K562 (cell line): Measurements from ENCODE around the gene VSIG2. TPM values are rescaled to one million over a fixed set of nuclear protein-coding genes. Genes with fewer than 3 reads are reported as not detected.

Source experiments
- CAMTA2 ChIP-seq: fragments of 250-450 bp; sonication (Bioruptor Pico); conservative IDR thresholded peaks from 2 replicates; pipeline ENCODE4 v1.5.1; 2022
- MAZ ChIP-seq, 2 experiments: fragments of 450-650 bp in 1 of 2; sonication (generic) in 1 of 2; formaldehyde crosslinking; IDR thresholded peaks in 1 of 2; conservative IDR thresholded peaks in 1 of 2; 2 replicates each; pipeline versions ENCODE4 v1.4.0 to v1.5.0; 2020; ENCODE audit warnings: mild to moderate bottlenecking in 1 of 2, missing genetic modification reagents in 1 of 2
- MECOM ChIP-seq: fragments of 250-450 bp; sonication (Bioruptor Pico); IDR thresholded peaks from 2 replicates; pipeline ENCODE4 v1.8.0; 2022; ENCODE audit warnings: inconsistent platforms
- PHF8 ChIP-seq: fragments of 200-600 bp; sonication (generic); IDR thresholded peaks from 2 replicates; pipeline ENCODE4 v1.6.1; 2012; ENCODE audit warnings: mixed run types, mild to moderate bottlenecking, inconsistent platforms, low read length, moderate library complexity, borderline replicate concordance
- RCOR1 ChIP-seq, 2 experiments: IDR thresholded peaks; 2 replicates each; pipeline ENCODE4 v1.6.1; 2012; ENCODE audit warnings: low read depth in 2 of 2, low read length in 2 of 2, borderline replicate concordance in 1 of 2, improper control_type of control experiment in 1 of 2
- SMAD3 ChIP-seq: fragments of 450-650 bp; formaldehyde crosslinking; conservative IDR thresholded peaks from 2 replicates; pipeline ENCODE4 v1.4.0; 2020; ENCODE audit warnings: mild to moderate bottlenecking
- TAL1 ChIP-seq: fragments of 450-650 bp; IDR thresholded peaks from 2 replicates; pipeline ENCODE4 v1.6.1; 2016; ENCODE audit warnings: mild to moderate bottlenecking
- ZNF134 ChIP-seq: fragments of 250-450 bp; sonication (Bioruptor Pico); conservative IDR thresholded peaks from 2 replicates; pipeline ENCODE4 v1.4.0; 2020
- ZNF76 ChIP-seq: fragments of 250-450 bp; sonication (Bioruptor Pico); IDR thresholded peaks from 2 replicates; pipeline ENCODE4 v1.4.0; 2020; ENCODE audit warnings: mild to moderate bottlenecking, moderate library complexity, borderline replicate concordance
- ZNF77 ChIP-seq: fragments of 250-450 bp; sonication (Bioruptor Pico); IDR thresholded peaks from 2 replicates; pipeline ENCODE4 v1.5.0; 2020
- polyA plus RNA-seq, 8 experiments: library from polyadenylated mRNA; depleted of rRNA in 4 of 8; stranded (reverse) in 5 of 8; unstranded in 3 of 8; fragments of >200 nt; fragmentation: Nextera tagmentation in 2 of 8; fragmentation: Illumina TruSeq in 1 of 8; extraction: Ambion mirVana in 2 of 8; extraction: Trizol in 1 of 8; gene quantifications; 2 replicates each; pipeline versions ENCODE4 v1.2.1 to v1.2.3, GENCODE V29; 2011 to 2014; ENCODE audit warnings: inconsistent platforms in 1 of 8, missing spikeins in 1 of 8
- total RNA-seq, 7 experiments: library from RNA; depleted of rRNA in 6 of 7; stranded (reverse); fragments of >200 nt in 6 of 7; fragmentation: Illumina TruSeq in 2 of 7; extraction: Trizol in 2 of 7; gene quantifications; 2 replicates each; pipeline versions ENCODE4 v1.2.1 to v1.2.3, GENCODE V29; 2011 to 2021; ENCODE audit warnings: low replicate concordance in 1 of 7
- TF ChIP-seq, protein P1 (sequence below): sonication (generic); formaldehyde crosslinking; IDR thresholded peaks from 2 replicates; pipeline ENCODE4 v1.4.0; 2020; ENCODE audit warnings: mild to moderate bottlenecking, missing genetic modification reagents
- TF ChIP-seq, protein P2 (sequence below): IDR thresholded peaks from 2 replicates; pipeline ENCODE4 v1.6.1; 2012; ENCODE audit warnings: low read depth, low read length, improper control_type of control experiment, borderline replicate concordance
- TF ChIP-seq, protein P3 (sequence below), 2 experiments: fragments of 150-350 bp in 1 of 2; IDR thresholded peaks; 2 replicates each; pipeline ENCODE4 v1.6.1; 2012 to 2016; ENCODE audit warnings: low read depth in 2 of 2, low read length in 2 of 2, mild to moderate bottlenecking in 1 of 2, moderate library complexity in 1 of 2
- TF ChIP-seq, protein P4 (sequence below): fragments of 450-650 bp; conservative IDR thresholded peaks from 2 replicates; pipeline ENCODE4 v1.6.1; 2016; ENCODE audit warnings: missing genetic modification characterization, low read depth, mild to moderate bottlenecking, control low read depth, missing compliant biosample characterization
- TF ChIP-seq, protein P5 (sequence below): IDR thresholded peaks from 3 replicates; pipeline ENCODE4 v1.6.1; 2011; ENCODE audit warnings: borderline replicate concordance, mild to moderate bottlenecking; ENCODE audit not compliant: insufficient read length, insufficient read depth
- TF ChIP-seq, protein P6 (sequence below): sonication (generic); formaldehyde crosslinking; IDR thresholded peaks from 2 replicates; pipeline ENCODE4 v1.8.0; 2022; ENCODE audit warnings: missing genetic modification reagents, mild to moderate bottlenecking, moderate library complexity, borderline replicate concordance

VSIG2 gene
- total and polyA plus RNA-seq, 9 of the 15 experiments (the other 6 are each of a cell fraction or from before 2014, with no cell fraction given) = not detected

DNA sequence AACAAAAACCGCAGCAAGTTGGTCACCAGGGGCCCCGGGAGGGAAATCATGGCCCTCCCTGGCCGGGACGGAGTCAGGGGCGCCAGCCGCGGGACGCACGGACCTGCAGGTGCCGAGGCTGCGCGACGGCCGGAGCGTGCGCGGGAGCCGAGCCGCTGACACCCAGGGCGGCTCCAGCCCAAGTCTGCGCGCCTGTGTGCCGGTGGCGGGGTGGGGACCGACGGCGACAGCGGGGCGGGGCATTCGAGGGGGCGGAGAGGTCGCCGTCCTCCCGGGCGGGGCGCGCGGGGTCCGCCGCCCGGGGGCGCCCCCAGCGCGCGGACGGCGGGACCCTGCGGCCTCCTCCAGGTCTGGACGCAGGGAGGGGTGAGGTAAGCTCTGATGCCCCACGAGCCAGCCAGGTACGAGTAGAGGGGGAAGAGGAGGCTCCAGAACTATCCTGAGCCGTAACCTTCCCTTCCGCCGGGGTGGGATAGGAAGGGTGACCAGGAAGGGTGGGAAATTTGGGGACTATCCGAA, 10.1 kb upstream of the VSIG2 start, which contains the start of gene ESAM (continued):
- TF ChIP-seq, protein P1, sequence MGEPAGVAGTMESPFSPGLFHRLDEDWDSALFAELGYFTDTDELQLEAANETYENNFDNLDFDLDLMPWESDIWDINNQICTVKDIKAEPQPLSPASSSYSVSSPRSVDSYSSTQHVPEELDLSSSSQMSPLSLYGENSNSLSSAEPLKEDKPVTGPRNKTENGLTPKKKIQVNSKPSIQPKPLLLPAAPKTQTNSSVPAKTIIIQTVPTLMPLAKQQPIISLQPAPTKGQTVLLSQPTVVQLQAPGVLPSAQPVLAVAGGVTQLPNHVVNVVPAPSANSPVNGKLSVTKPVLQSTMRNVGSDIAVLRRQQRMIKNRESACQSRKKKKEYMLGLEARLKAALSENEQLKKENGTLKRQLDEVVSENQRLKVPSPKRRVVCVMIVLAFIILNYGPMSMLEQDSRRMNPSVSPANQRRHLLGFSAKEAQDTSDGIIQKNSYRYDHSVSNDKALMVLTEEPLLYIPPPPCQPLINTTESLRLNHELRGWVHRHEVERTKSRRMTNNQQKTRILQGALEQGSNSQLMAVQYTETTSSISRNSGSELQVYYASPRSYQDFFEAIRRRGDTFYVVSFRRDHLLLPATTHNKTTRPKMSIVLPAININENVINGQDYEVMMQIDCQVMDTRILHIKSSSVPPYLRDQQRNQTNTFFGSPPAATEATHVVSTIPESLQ (CRISPR knock-in tag) = no peak
- TF ChIP-seq ZNF134 (CRISPR knock-in tag) (no peak), MECOM (no peak), CAMTA2 (no peak), TAL1 (no peak), PHF8 (peak; percentile 18; the same call in 1 of the 2 replicates), ZNF76 (CRISPR knock-in tag) (no peak), ZNF77 (CRISPR knock-in tag) (no peak), RCOR1 (IDR thresholded peaks at IDR 0.05; ENCODE audit: borderline replicate concordance in 1 of 2, low read depth in 2 of 2, low read length in 2 of 2) (peak in 1 of 2 experiments; percentile 33; a peak in 1 of 4 replicates), MAZ (CRISPR knock-in tag; conservative IDR thresholded peaks at IDR 0.05 in 1 of 2, IDR thresholded peaks at IDR 0.05 in 1 of 2) (peak in 1 of 2 experiments; percentile 61; a peak in 2 of 4 replicates), SMAD3 (CRISPR knock-in tag) (no peak)
- TF ChIP-seq, protein P2, sequence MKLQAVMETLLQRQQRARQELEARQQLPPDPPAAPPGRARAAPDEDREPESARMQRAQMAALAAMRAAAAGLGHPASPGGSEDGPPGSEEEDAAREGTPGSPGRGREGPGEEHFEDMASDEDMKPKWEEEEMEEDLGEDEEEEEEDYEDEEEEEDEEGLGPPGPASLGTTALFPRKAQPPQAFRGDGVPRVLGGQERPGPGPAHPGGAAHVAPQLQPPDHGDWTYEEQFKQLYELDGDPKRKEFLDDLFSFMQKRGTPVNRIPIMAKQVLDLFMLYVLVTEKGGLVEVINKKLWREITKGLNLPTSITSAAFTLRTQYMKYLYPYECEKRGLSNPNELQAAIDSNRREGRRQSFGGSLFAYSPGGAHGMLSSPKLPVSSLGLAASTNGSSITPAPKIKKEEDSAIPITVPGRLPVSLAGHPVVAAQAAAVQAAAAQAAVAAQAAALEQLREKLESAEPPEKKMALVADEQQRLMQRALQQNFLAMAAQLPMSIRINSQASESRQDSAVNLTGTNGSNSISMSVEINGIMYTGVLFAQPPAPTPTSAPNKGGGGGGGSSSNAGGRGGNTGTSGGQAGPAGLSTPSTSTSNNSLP = no peak
- TF ChIP-seq, protein P3, sequence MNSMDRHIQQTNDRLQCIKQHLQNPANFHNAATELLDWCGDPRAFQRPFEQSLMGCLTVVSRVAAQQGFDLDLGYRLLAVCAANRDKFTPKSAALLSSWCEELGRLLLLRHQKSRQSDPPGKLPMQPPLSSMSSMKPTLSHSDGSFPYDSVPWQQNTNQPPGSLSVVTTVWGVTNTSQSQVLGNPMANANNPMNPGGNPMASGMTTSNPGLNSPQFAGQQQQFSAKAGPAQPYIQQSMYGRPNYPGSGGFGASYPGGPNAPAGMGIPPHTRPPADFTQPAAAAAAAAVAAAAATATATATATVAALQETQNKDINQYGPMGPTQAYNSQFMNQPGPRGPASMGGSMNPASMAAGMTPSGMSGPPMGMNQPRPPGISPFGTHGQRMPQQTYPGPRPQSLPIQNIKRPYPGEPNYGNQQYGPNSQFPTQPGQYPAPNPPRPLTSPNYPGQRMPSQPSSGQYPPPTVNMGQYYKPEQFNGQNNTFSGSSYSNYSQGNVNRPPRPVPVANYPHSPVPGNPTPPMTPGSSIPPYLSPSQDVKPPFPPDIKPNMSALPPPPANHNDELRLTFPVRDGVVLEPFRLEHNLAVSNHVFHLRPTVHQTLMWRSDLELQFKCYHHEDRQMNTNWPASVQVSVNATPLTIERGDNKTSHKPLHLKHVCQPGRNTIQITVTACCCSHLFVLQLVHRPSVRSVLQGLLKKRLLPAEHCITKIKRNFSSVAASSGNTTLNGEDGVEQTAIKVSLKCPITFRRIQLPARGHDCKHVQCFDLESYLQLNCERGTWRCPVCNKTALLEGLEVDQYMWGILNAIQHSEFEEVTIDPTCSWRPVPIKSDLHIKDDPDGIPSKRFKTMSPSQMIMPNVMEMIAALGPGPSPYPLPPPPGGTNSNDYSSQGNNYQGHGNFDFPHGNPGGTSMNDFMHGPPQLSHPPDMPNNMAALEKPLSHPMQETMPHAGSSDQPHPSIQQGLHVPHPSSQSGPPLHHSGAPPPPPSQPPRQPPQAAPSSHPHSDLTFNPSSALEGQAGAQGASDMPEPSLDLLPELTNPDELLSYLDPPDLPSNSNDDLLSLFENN (IDR thresholded peaks at IDR 0.05; ENCODE audit: low read depth in 2 of 2, low read length in 2 of 2) = no peak
- TF ChIP-seq, protein P4, sequence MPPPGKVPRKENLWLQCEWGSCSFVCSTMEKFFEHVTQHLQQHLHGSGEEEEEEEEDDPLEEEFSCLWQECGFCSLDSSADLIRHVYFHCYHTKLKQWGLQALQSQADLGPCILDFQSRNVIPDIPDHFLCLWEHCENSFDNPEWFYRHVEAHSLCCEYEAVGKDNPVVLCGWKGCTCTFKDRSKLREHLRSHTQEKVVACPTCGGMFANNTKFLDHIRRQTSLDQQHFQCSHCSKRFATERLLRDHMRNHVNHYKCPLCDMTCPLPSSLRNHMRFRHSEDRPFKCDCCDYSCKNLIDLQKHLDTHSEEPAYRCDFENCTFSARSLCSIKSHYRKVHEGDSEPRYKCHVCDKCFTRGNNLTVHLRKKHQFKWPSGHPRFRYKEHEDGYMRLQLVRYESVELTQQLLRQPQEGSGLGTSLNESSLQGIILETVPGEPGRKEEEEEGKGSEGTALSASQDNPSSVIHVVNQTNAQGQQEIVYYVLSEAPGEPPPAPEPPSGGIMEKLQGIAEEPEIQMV (tag) = no peak
- TF ChIP-seq, protein P5, sequence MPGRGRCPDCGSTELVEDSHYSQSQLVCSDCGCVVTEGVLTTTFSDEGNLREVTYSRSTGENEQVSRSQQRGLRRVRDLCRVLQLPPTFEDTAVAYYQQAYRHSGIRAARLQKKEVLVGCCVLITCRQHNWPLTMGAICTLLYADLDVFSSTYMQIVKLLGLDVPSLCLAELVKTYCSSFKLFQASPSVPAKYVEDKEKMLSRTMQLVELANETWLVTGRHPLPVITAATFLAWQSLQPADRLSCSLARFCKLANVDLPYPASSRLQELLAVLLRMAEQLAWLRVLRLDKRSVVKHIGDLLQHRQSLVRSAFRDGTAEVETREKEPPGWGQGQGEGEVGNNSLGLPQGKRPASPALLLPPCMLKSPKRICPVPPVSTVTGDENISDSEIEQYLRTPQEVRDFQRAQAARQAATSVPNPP = no peak
- TF ChIP-seq, protein P6, sequence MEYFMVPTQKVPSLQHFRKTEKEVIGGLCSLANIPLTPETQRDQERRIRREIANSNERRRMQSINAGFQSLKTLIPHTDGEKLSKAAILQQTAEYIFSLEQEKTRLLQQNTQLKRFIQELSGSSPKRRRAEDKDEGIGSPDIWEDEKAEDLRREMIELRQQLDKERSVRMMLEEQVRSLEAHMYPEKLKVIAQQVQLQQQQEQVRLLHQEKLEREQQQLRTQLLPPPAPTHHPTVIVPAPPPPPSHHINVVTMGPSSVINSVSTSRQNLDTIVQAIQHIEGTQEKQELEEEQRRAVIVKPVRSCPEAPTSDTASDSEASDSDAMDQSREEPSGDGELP (CRISPR knock-in tag) = no peak
